ENCODE measurements around the gene ARL4D. TPM values are rescaled to one million over a fixed set of nuclear protein-coding genes. Genes with fewer than 3 reads are reported as not detected.

ARL4D gene
- total and polyA plus RNA-seq, 2 experiments from 2014 or later: 23.0 to 49.4 TPM

- H2AFZ ChIP-seq: no peak overlapping the region
- H4K20me1 ChIP-seq (ENCODE audit: insufficient read depth): no peaks in the 10 kb centered on the region
- no peaks in the 10 kb centered on the region for H3K36me3 ChIP-seq (ENCODE audit: low read depth)
- peak overlapping the region; percentile 28; the same call in 1 of the 2 replicates for H3K27ac ChIP-seq
- WGBS, 2 experiments (ENCODE audit: low coverage in 1 of 2, low lambda C conversion rate in 2 of 2, missing lambda C conversion rate in 2 of 2): 64 to 70% methylated on average over 3 of the region's 3 CpGs
- peaks cover 14% of the 10 kb centered on the region; the same call in 1 of the 2 replicates for H3F3A ChIP-seq (ENCODE audit: insufficient read depth)
- no peak overlapping the region for H3K4me2 ChIP-seq (ENCODE audit: unreplicated experiment)
- H3K4me3 ChIP-seq: no peak overlapping the region
- H3K79me2 ChIP-seq (ENCODE audit: insufficient read depth): no peaks in the 10 kb centered on the region
- no peak for DNase-seq
- no peaks in the 10 kb centered on the region for H3K9me3 ChIP-seq (ENCODE audit: low read depth)
- peaks cover 55% of the 10 kb centered on the region for H3K4me1 ChIP-seq (ENCODE audit: insufficient read depth)
- no peak overlapping the region for H3K9ac ChIP-seq
- TF ChIP-seq EZH2phosphoT487 (IDR thresholded peaks at IDR 0.05; ENCODE audit: insufficient read depth, low read depth) (no peak), EZH2 (IDR thresholded peaks at IDR 0.05; ENCODE audit: insufficient read depth, poor library complexity, severe bottlenecking) (no peak)
- H3K27me3 ChIP-seq (replicated peaks; ENCODE audit: insufficient read depth): no peaks in the 10 kb centered on the region
- no peaks in the 10 kb centered on the region for H3K9me2 ChIP-seq (ENCODE audit: insufficient read depth)
- in situ Hi-C loops (cut with MboI): no loop called here
Measured at GRCh38 chr17:43409131-43409530, 10.3 kb downstream of the ARL4D start.

DNA sequence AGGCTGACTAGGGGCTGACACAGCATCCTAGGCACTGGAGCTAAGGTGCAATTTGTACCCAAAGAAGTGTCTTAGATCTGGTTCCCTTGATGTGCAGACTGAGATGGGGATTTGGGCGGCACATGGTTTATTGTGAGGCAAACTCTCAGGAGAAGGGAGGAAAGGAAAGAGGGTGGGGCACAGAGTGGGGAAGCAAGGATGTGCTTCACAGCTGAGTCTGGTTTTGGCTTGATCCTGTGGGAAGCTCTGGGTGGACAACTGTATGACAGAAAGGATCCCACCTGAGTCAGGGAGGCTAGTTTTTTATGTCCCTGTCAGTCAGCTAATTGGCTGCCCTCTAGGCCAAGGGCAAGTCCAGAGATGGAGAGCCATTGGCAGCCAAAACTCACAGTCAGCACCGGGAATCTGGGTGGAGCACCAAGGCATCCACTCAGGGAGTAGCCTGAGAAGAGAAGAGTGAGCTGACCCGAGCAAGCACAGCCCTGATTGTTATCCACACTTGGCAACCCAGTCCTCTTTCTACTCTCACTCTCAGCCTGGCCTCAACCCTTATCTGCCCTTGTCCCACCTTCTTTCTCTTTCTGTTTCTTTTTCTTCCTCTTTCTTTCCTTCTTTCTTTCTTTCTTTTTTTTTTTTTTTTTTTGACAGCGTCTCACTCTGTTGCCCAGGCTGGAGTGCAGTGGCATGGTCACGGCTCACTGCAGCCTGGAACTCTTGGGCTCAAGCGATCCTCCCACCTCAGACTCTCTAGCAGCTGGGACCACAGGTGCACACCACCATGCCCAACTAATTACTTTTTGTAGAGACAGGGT lies 12.0 kb downstream of the ARL4D start:
- H3K36me3 ChIP-seq (ENCODE audit: low read depth): no peaks in the 10 kb centered on the region
- H3K79me2 ChIP-seq (ENCODE audit: insufficient read depth): no peaks in the 10 kb centered on the region
- H2AFZ ChIP-seq: 0 out of 2 replicates have a peak overlapping the region, but pooled peaks have one; percentile 6
- no peak overlapping the region; the same call in 1 of the 2 replicates for H3K27ac ChIP-seq
- 39 to 53% methylated on average over 5 to 6 of the region's 6 CpGs for WGBS, 2 experiments (ENCODE audit: low coverage in 1 of 2, low lambda C conversion rate in 2 of 2, missing lambda C conversion rate in 2 of 2)
- no peaks in the 10 kb centered on the region for H3K27me3 ChIP-seq (replicated peaks; ENCODE audit: insufficient read depth)
- in situ Hi-C loops (cut with MboI): no loop called here
- peaks cover 9% of the 10 kb centered on the region; the same call in 1 of the 2 replicates for H3F3A ChIP-seq (ENCODE audit: insufficient read depth)
- H3K4me3 ChIP-seq: no peak overlapping the region
- H3K4me2 ChIP-seq (ENCODE audit: unreplicated experiment): no peak overlapping the region
- no peaks in the 10 kb centered on the region for H3K9me3 ChIP-seq (ENCODE audit: low read depth)
- TF ChIP-seq EZH2phosphoT487 (IDR thresholded peaks at IDR 0.05; ENCODE audit: insufficient read depth, low read depth): no peak
- no peak for TF ChIP-seq EZH2 (IDR thresholded peaks at IDR 0.05; ENCODE audit: insufficient read depth, poor library complexity, severe bottlenecking)
- no peaks in the 10 kb centered on the region for H3K9me2 ChIP-seq (ENCODE audit: insufficient read depth)
- H3K9ac ChIP-seq: no peak overlapping the region
- H4K20me1 ChIP-seq (ENCODE audit: insufficient read depth): no peaks in the 10 kb centered on the region
- peak; percentile 50 for DNase-seq
- peaks cover 49% of the 10 kb centered on the region for H3K4me1 ChIP-seq (ENCODE audit: insufficient read depth)

GRCh38 chr17:43411369-43411677 lies 12.5 kb downstream of the ARL4D start:
- Histone ChIP-seq H3K79me2 (ENCODE audit: insufficient read depth) (no peaks in the 10 kb centered on the region), H3F3A (ENCODE audit: insufficient read depth) (peaks cover 5% of the 10 kb centered on the region; the same call in 1 of the 2 replicates), H3K9ac (no peak overlapping the region), H3K4me2 (ENCODE audit: unreplicated experiment) (no peak overlapping the region), H2AFZ (no peak overlapping the region), H3K9me2 (ENCODE audit: insufficient read depth) (no peaks in the 10 kb centered on the region), H3K27ac (no peak overlapping the region), H3K4me3 (no peak overlapping the region), H3K27me3 (replicated peaks; ENCODE audit: insufficient read depth) (no peaks in the 10 kb centered on the region), H3K36me3 (ENCODE audit: low read depth) (no peaks in the 10 kb centered on the region), H4K20me1 (ENCODE audit: insufficient read depth) (no peaks in the 10 kb centered on the region), H3K4me1 (ENCODE audit: insufficient read depth) (peaks cover 44% of the 10 kb centered on the region), H3K9me3 (ENCODE audit: low read depth) (no peaks in the 10 kb centered on the region)
- peak; percentile 25 for DNase-seq
- in situ Hi-C loops (cut with MboI): no loop called here
- no peak for TF ChIP-seq EZH2phosphoT487 (IDR thresholded peaks at IDR 0.05; ENCODE audit: insufficient read depth, low read depth)
- no peak for TF ChIP-seq EZH2 (IDR thresholded peaks at IDR 0.05; ENCODE audit: insufficient read depth, poor library complexity, severe bottlenecking)

GRCh38 chr17:43411749-43412148 lies 13.0 kb downstream of the ARL4D start:
- Histone ChIP-seq H3K4me1 (ENCODE audit: insufficient read depth) (peaks cover 40% of the 10 kb centered on the region), H3K9ac (no peak overlapping the region), H4K20me1 (ENCODE audit: insufficient read depth) (no peaks in the 10 kb centered on the region), H3K36me3 (ENCODE audit: low read depth) (no peaks in the 10 kb centered on the region), H3F3A (ENCODE audit: insufficient read depth) (peaks cover 9% of the 10 kb centered on the region; the same call in 1 of the 2 replicates), H3K4me2 (ENCODE audit: unreplicated experiment) (no peak overlapping the region), H3K27ac (no peak overlapping the region), H2AFZ (no peak overlapping the region), H3K9me2 (ENCODE audit: insufficient read depth) (no peaks in the 10 kb centered on the region), H3K27me3 (replicated peaks; ENCODE audit: insufficient read depth) (no peaks in the 10 kb centered on the region), H3K79me2 (ENCODE audit: insufficient read depth) (no peaks in the 10 kb centered on the region), H3K9me3 (ENCODE audit: low read depth) (no peaks in the 10 kb centered on the region), H3K4me3 (no peak overlapping the region)
- in situ Hi-C loops (cut with MboI): no loop called here
- TF ChIP-seq EZH2phosphoT487 (IDR thresholded peaks at IDR 0.05; ENCODE audit: insufficient read depth, low read depth) (no peak), EZH2 (IDR thresholded peaks at IDR 0.05; ENCODE audit: insufficient read depth, poor library complexity, severe bottlenecking) (no peak)
- DNase-seq: no peak
- 55 to 58% methylated on average over 6 of the region's 6 CpGs for WGBS, 2 experiments (ENCODE audit: low coverage in 1 of 2, low lambda C conversion rate in 2 of 2, missing lambda C conversion rate in 2 of 2)
